Kasumi-1 (cell line): ENCODE results near the gene ITFG2.
"Not testable (repeated sequence)": the region's sequence is repeated elsewhere in the genome, so short reads cannot be mapped to it uniquely, and the experiment has no call there.

Experiments used
- DNase-seq, 2 experiments: peaks; one replicate each; lab custom pipeline; 2025; lab: John Stamatoyannopoulos, UW

ITFG2 gene

GRCh38 chr12:2863402-2863801 lies 50.9 kb downstream of the ITFG2 start:
- DNase-seq = not testable (repeated sequence)

DNA sequence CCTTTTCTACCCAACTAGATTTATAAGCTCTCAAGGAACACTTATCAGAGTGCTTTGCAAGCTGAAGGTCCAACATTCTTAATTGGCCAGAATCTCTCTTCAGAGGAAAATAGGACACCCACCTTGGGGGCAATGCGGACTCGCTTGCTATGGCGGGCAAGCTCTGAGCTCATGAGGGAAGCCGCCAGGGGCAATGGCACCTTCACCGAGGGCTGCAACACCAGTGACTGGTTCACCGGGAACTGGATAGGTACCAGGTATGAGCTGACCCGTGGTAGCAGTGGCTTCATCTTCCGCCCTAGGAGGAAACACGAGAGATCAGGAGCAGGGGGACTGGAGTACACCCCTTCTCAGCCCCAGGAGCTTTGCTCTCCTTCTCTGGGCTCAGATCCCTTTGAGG lies 51.7 kb downstream of the ITFG2 start:
- no peak for DNase-seq

- not testable (repeated sequence) for DNase-seq
Observed at GRCh38 chr12:2868986-2869632, 56.6 kb downstream of the ITFG2 start.
